NCI-H345 (cell line): Measurements from ENCODE around the gene MYCT1.

ENCODE experiments used
- DNase-seq: peaks from one replicate; lab custom pipeline; 2025; lab: John Stamatoyannopoulos, UW

MYCT1 gene

GRCh38 chr6:152723398-152723797 lies 25.7 kb downstream of the MYCT1 start:
- DNase-seq, result no peak

GRCh38 chr6:152726313-152726712 lies 28.6 kb downstream of the MYCT1 start:
- no peak for DNase-seq

- no peak for DNase-seq
Observed at GRCh38 chr6:152727507-152727906, 29.8 kb downstream of the MYCT1 start.

GRCh38 chr6:152734630-152735029 lies 36.9 kb downstream of the MYCT1 start:
- no peak for DNase-seq

GRCh38 chr6:152736687-152737273 lies 39.1 kb downstream of the MYCT1 start:
- no peak for DNase-seq

- no peak for DNase-seq
Observed at GRCh38 chr6:152745509-152746171, 47.9 kb downstream of the MYCT1 start.

- no peak for DNase-seq
Observed at GRCh38 chr6:152746172-152746553, 48.5 kb downstream of the MYCT1 start.

- DNase-seq, result no peak
Observed at GRCh38 chr6:152748843-152749242, 51.1 kb downstream of the MYCT1 start.

- DNase-seq, result no peak
Observed at GRCh38 chr6:152749336-152749735, 51.6 kb downstream of the MYCT1 start.

- DNase-seq, result no peak
Observed at GRCh38 chr6:152750694-152751093, 53.0 kb downstream of the MYCT1 start, which contains the start of gene VIP. VIP (plus strand) TSS chr6:152750797; CDS start chr6:152752178, 1,381 bp downstream.

GRCh38 chr6:152765331-152765730 lies 67.6 kb downstream of the MYCT1 start:
- no peak for DNase-seq

GRCh38 chr6:152769159-152769558 lies 71.5 kb downstream of the MYCT1 start:
- DNase-seq, result no peak

GRCh38 chr6:152769993-152770392 lies 72.3 kb downstream of the MYCT1 start:
- DNase-seq, result no peak

- no peak for DNase-seq
Observed at GRCh38 chr6:152771061-152771687, 73.5 kb downstream of the MYCT1 start.
